Left lung (tissue), 10 donors: ENCODE data around the gene LEMD3. TPM values are rescaled to one million over a fixed set of nuclear protein-coding genes. Genes with fewer than 3 reads are reported as not detected.

Experiments used
- ATAC-seq: fragments of 200-7000 bp; cut with Tn5 transposase; one replicate; pipeline ENCODE4 v1.9.1; 2020; ENCODE audit warnings: moderate library complexity
- DNase-seq, 4 donors: peaks; one replicate each; pipeline ENCODE4 v3.0.0-alpha.2; 2013 to 2020
- H3K27ac ChIP-seq, 2 donors: fragments of 200-600 bp; sonication (generic) in 1 of 2; one replicate each; pipeline versions ENCODE4 v1.5.0 to v1.8.0; 2020 to 2021
- H3K27me3 ChIP-seq, 2 donors: fragments of 200-600 bp; sonication (generic) in 1 of 2; one replicate each; pipeline versions ENCODE4 v1.5.0 to v1.8.0; 2020 to 2021
- H3K36me3 ChIP-seq, 2 donors: fragments of 200-600 bp; sonication (generic) in 1 of 2; one replicate each; pipeline versions ENCODE4 v1.5.0 to v1.8.0; 2020 to 2021
- H3K4me1 ChIP-seq, 2 donors: fragments of 200-600 bp; one replicate each; pipeline ENCODE4 v1.8.0; 2021
- H3K4me3 ChIP-seq, 2 donors: fragments of 200-600 bp; sonication (generic) in 1 of 2; one replicate each; pipeline versions ENCODE4 v1.5.0 to v1.8.0; 2020 to 2021; ENCODE audit warnings: mild to moderate bottlenecking in 1 of 2
- H3K9me3 ChIP-seq, 2 donors: fragments of 200-600 bp; sonication (generic) in 1 of 2; one replicate each; pipeline versions ENCODE4 v1.5.0 to v1.8.0; 2020 to 2021
- intact Hi-C, 2 donors: fragments of 100-400 bp; cut with DNase I; formaldehyde crosslinking; loops; one replicate each; pipeline versions ENCODE4 v1.11.2 to v1.14.2; 2022
- polyA plus RNA-seq, 6 donors: library from polyadenylated mRNA; unstranded; fragments of 120-200 nt; gene quantifications; one replicate each; pipeline ENCODE4 v1.2.1, GENCODE V29; 2013; ENCODE audit not compliant: insufficient read length in 6 of 6
- total RNA-seq, 2 donors: library from RNA; stranded (reverse); fragmentation: NEBNext Ultra II Directional; extraction: Animal tissue kit (Norgen Biotek cat#: 25700); gene quantifications; one replicate each; pipeline ENCODE4 v1.2.1, GENCODE V29; 2021
- TF ChIP-seq, protein P1 (sequence below), 2 donors: fragments of 200-600 bp; sonication (generic) in 1 of 2; IDR thresholded peaks; one replicate each; pipeline versions ENCODE4 v1.5.0 to v1.8.0; 2021; ENCODE audit warnings: antibody characterized with exemption in 2 of 2
- donor health status: DM: no; HTN: yes; CAD: no.
- donor health status: DM: no; HTN: no; CAD: no.

LEMD3 gene
- total and polyA plus RNA-seq, 8 donors, result 26.5 to 47.0 (median 43.1) TPM

DNA sequence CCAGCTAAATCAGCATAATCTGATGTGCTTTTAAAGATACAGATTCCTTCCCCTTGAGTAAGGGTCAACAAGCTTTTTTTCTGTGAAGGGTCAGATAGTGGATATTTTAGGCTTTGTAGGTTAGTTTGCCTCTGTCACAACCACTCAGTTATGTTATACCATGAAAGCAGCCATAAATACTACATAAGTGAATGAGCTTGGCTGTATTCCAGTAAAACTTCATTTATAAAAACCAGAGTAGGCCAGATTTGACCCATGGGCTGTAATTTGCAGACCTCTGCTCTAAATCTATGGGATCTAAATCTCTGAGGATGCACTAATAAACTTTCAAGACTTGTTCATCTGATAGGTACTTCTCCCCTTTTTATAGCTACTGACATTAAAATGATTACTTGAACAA, 47.7 kb downstream of the LEMD3 start:
- H3K4me3 ChIP-seq, result no peak overlapping the region
- peak in 1 of 4 donors; percentile 3 for DNase-seq
- no peak for ATAC-seq
- H3K27ac ChIP-seq, result no peak overlapping the region
- H3K9me3 ChIP-seq, result peaks cover 0 to 17% of the 10 kb centered on the region in 2 donors
- intact Hi-C loops, result no loop called here
- TF ChIP-seq, protein P1, sequence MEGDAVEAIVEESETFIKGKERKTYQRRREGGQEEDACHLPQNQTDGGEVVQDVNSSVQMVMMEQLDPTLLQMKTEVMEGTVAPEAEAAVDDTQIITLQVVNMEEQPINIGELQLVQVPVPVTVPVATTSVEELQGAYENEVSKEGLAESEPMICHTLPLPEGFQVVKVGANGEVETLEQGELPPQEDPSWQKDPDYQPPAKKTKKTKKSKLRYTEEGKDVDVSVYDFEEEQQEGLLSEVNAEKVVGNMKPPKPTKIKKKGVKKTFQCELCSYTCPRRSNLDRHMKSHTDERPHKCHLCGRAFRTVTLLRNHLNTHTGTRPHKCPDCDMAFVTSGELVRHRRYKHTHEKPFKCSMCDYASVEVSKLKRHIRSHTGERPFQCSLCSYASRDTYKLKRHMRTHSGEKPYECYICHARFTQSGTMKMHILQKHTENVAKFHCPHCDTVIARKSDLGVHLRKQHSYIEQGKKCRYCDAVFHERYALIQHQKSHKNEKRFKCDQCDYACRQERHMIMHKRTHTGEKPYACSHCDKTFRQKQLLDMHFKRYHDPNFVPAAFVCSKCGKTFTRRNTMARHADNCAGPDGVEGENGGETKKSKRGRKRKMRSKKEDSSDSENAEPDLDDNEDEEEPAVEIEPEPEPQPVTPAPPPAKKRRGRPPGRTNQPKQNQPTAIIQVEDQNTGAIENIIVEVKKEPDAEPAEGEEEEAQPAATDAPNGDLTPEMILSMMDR (IDR thresholded peaks at IDR 0.05), result no peak
- no peaks in the 10 kb centered on the region for H3K27me3 ChIP-seq
- peaks cover 0 to 54% of the 10 kb centered on the region in 2 donors for H3K36me3 ChIP-seq
- H3K4me1 ChIP-seq, result no peaks in the 10 kb centered on the region

DNA sequence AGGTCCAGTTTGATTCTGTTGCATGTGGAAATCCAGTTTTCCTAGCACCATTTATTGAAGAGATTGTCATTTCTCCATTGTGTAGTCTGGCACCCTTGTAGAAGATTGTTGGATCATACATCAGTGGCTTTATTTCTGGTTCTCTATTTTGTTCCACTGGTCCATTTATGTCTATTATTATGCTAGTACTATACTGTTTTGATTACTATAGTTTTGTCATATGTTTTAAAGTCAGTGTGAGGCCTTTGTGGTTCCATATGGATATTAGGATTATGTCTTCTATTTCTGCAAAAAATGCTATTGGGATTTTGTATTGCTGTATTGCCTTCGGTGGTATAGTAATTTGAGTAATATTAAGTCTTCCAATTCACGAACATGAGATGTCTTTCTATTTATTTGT, 51.4 kb downstream of the LEMD3 start:
- H3K4me3 ChIP-seq, result no peak overlapping the region
- H3K27ac ChIP-seq, result no peak overlapping the region
- DNase-seq (no peak), ATAC-seq (no peak)
- H3K27me3 ChIP-seq, result no peaks in the 10 kb centered on the region
- peaks cover 0 to 50% of the 10 kb centered on the region in 2 donors for H3K36me3 ChIP-seq
- intact Hi-C loops, result no loop called here
- no peaks in the 10 kb centered on the region for H3K4me1 ChIP-seq
- TF ChIP-seq, protein P1 (IDR thresholded peaks at IDR 0.05), result no peak
- H3K9me3 ChIP-seq, result peaks cover 0 to 17% of the 10 kb centered on the region in 2 donors

DNA sequence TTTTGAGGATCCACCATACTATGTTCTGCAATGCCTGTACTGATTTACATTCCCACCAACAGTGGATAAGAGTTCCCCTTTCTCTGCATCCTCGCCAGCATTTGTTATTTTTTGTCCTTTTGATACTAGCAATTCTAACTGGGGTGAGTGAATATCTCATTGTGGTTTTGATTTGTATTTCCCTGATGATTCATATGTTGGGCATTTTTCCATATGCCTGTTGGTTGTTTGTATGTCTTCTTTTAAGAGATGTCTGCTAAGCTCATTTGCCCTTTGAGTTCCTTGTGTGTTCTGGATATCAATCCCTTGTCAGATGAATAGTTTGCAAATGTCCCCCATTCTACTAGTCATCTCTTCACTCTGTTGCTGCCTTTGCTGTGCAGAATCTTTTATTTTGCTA, 60.1 kb downstream of the LEMD3 start:
- Histone ChIP-seq H3K27ac (no peak overlapping the region), H3K4me1 (peaks cover 0 to 9% of the 10 kb centered on the region in 2 donors), H3K9me3 (peaks cover 0 to 18% of the 10 kb centered on the region in 2 donors), H3K36me3 (peaks cover 0 to 12% of the 10 kb centered on the region in 2 donors), H3K4me3 (no peak overlapping the region), H3K27me3 (no peaks in the 10 kb centered on the region)
- no peak for DNase-seq
- ATAC-seq, result no peak
- intact Hi-C loops, result no loop called here
- TF ChIP-seq, protein P1 (IDR thresholded peaks at IDR 0.05), result no peak

DNA sequence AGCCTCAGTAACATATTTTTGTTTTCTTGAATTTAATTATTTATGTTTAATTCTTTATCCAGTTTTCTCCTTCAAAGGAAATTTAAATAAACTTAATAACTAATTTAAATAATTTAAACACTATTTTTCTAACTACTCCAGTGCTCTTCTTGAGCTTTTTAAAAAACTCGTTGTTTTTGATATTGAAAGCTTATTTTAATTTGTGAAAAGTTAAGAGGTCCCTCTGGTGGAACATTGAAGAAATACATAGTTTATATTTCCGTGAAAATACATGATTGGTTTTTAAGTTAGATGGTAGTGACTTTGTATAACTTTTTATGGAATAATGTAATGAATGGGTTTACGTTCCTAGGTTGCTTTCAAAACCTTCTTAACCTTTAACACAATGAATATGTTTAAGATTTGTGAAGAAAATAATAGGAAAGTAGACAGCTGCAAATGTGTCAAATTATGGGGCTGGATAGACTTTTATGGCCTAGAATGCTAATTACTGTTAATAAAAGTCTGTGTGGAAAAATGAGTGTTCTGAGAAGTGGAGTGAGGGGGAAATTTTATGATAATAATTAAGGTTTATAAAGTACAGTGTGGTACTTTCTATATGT, 63.2 kb downstream of the LEMD3 start:
- Histone ChIP-seq H3K9me3 (peaks cover 0 to 18% of the 10 kb centered on the region in 2 donors), H3K27ac (no peak overlapping the region), H3K4me3 (no peak overlapping the region), H3K36me3 (peaks cover 0 to 12% of the 10 kb centered on the region in 2 donors), H3K27me3 (no peaks in the 10 kb centered on the region), H3K4me1 (peaks cover 0 to 9% of the 10 kb centered on the region in 2 donors)
- intact Hi-C loops, result no loop called here
- DNase-seq (peak in 2 of 4 donors; percentile 3 to 16), ATAC-seq (peak; percentile 49)
- TF ChIP-seq, protein P1 (IDR thresholded peaks at IDR 0.05), result peak in 1 of 2 donors; percentile 40

DNA sequence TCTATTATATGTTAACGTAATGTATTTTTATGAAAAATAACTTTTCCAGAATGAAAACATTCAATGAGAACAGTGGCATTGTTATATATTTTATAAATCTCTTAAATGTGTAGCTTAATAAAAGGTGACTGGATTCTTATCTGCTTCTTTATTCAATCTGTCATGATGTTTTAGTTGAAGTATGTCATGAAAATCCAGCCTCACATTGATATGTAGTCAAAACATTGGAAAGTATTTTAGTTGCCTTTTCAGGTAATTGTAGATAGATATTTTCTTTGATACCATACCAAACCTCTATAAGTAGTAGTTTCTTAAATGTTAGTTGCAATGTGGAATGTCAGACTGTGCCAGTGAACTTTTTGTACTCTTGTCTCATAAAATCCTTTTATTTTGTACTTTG, 67.8 kb downstream of the LEMD3 start:
- peaks cover 0 to 6% of the 10 kb centered on the region in 2 donors for H3K4me1 ChIP-seq
- no peak overlapping the region for H3K27ac ChIP-seq
- TF ChIP-seq, protein P1 (IDR thresholded peaks at IDR 0.05), result no peak
- no peak for ATAC-seq
- H3K4me3 ChIP-seq, result no peak overlapping the region
- peaks cover 0 to 24% of the 10 kb centered on the region in 2 donors for H3K36me3 ChIP-seq
- H3K27me3 ChIP-seq, result no peaks in the 10 kb centered on the region
- no peak for DNase-seq
- intact Hi-C loops, result no loop called here
- H3K9me3 ChIP-seq, result no peaks in the 10 kb centered on the region
